Suprapubic skin (tissue), 4 donors: ENCODE results near the gene PRCP. TPM values are rescaled to one million over a fixed set of nuclear protein-coding genes. Genes with fewer than 3 reads are reported as not detected.

Experiments
- DNase-seq, 2 donors: peaks; one replicate each; pipeline ENCODE4 v3.0.0-alpha.2; 2019; ENCODE audit warnings: low spot score in 2 of 2
- H3K27ac ChIP-seq: fragments of 200-600 bp; sonication (generic); one replicate; pipeline ENCODE4 v1.5.1; 2019
- H3K27me3 ChIP-seq: fragments of 200-600 bp; sonication (generic); one replicate; pipeline ENCODE4 v1.5.1; 2019
- H3K36me3 ChIP-seq: fragments of 200-600 bp; sonication (generic); one replicate; pipeline ENCODE4 v1.5.1; 2019
- H3K4me1 ChIP-seq: fragments of 200-600 bp; sonication (generic); one replicate; pipeline ENCODE4 v1.5.1; 2019
- H3K4me3 ChIP-seq: fragments of 200-600 bp; sonication (generic); one replicate; pipeline ENCODE4 v1.5.1; 2019; ENCODE audit warnings: mild to moderate bottlenecking
- H3K9me3 ChIP-seq: fragments of 200-600 bp; sonication (generic); one replicate; pipeline ENCODE4 v1.5.1; 2019
- CTCF ChIP-seq, 2 donors: fragments of 200-600 bp in 1 of 2; fragments of 450-650 bp in 1 of 2; sonication (generic) in 1 of 2; IDR thresholded peaks; one replicate each; pipeline ENCODE4 v1.5.1; 2016 to 2019; ENCODE audit warnings: antibody characterized with exemption in 2 of 2, mild to moderate bottlenecking in 1 of 2, moderate library complexity in 1 of 2
- EP300 ChIP-seq: sonication (generic); formaldehyde crosslinking; IDR thresholded peaks from one replicate; pipeline ENCODE4 v1.6.1; 2017; ENCODE audit warnings: antibody characterized with exemption
- POLR2A ChIP-seq, 2 donors: fragments of 450-650 bp; IDR thresholded peaks; one replicate each; pipeline ENCODE4 v1.6.1; 2017; ENCODE audit warnings: antibody characterized with exemption in 2 of 2, mild to moderate bottlenecking in 2 of 2, moderate library complexity in 2 of 2
- POLR2AphosphoS5 ChIP-seq, 3 donors: sonication (generic); formaldehyde crosslinking; IDR thresholded peaks; one replicate each; pipeline ENCODE4 v1.6.1; 2017; ENCODE audit warnings: antibody characterized with exemption in 3 of 3
- WGBS: methylation state at CpG from one replicate; pipeline ENCODE4 v1.1.5; 2018; 5-methylcytosine and 5-hydroxymethylcytosine counted together
- total RNA-seq, 4 donors: library from RNA; depleted of rRNA; stranded (reverse); fragments of >200 nt; gene quantifications; one replicate each; pipeline ENCODE4 v1.1.0, GENCODE V29; 2016

PRCP gene
- total RNA-seq, 4 donors from 2014 or later = 36.0 to 50.9 (median 50.4) TPM

GRCh38 chr11:82903843-82904586, 3.8 kb upstream of the PRCP start:
- H3K4me1 ChIP-seq = peaks cover 21% of the 10 kb centered on the region
- H3K27ac ChIP-seq = no peak overlapping the region
- WGBS = 55% methylated on average over 3 of the region's 3 CpGs
- H3K27me3 ChIP-seq = no peaks in the 10 kb centered on the region
- H3K4me3 ChIP-seq = no peak overlapping the region
- TF ChIP-seq POLR2AphosphoS5 (IDR thresholded peaks at IDR 0.05) (no peak), EP300 (no peak), CTCF (IDR thresholded peaks at IDR 0.05) (no peak), POLR2A (IDR thresholded peaks at IDR 0.05) (no peak)
- H3K9me3 ChIP-seq = no peaks in the 10 kb centered on the region
- no peak for DNase-seq
- H3K36me3 ChIP-seq = no peaks in the 10 kb centered on the region

GRCh38 chr11:82902880-82903279, 2.6 kb upstream of the PRCP start:
- H3K4me1 ChIP-seq = peaks cover 32% of the 10 kb centered on the region
- H3K36me3 ChIP-seq = no peaks in the 10 kb centered on the region
- H3K27ac ChIP-seq = no peak overlapping the region
- no peaks in the 10 kb centered on the region for H3K9me3 ChIP-seq
- WGBS = 66% methylated on average over 3 of the region's 3 CpGs
- no peaks in the 10 kb centered on the region for H3K27me3 ChIP-seq
- TF ChIP-seq POLR2AphosphoS5 (IDR thresholded peaks at IDR 0.05) = no peak
- no peak for DNase-seq
- no peak overlapping the region for H3K4me3 ChIP-seq

GRCh38 chr11:82901922-82902485, 1.8 kb upstream of the PRCP start:
- Histone ChIP-seq H3K27me3 (no peaks in the 10 kb centered on the region), H3K36me3 (no peaks in the 10 kb centered on the region), H3K9me3 (no peaks in the 10 kb centered on the region), H3K4me1 (peaks cover 39% of the 10 kb centered on the region), H3K27ac (no peak overlapping the region), H3K4me3 (peak overlapping the region; percentile 78)
- under 1% methylated on average over 15 of the region's 15 CpGs for WGBS
- DNase-seq = no peak
- TF ChIP-seq POLR2A (IDR thresholded peaks at IDR 0.05) (no peak), CTCF (IDR thresholded peaks at IDR 0.05) (no peak), EP300 (no peak), POLR2AphosphoS5 (IDR thresholded peaks at IDR 0.05) (no peak)

GRCh38 chr11:82901165-82901921, 1.1 kb upstream of the PRCP start, which contains the start of gene DDIAS:
Gene DDIAS (plus strand): TSS chr11:82901736. CDS start chr11:82914739, 13,003 bp downstream.
- under 1% methylated on average over 49 of the region's 49 CpGs for WGBS
- peak; percentile 98 for DNase-seq
- peak within 1 kb of the TSS; percentile 97 for H3K27ac ChIP-seq
- H3K9me3 ChIP-seq = no peaks in the 10 kb centered on the region
- TF ChIP-seq POLR2AphosphoS5 (IDR thresholded peaks at IDR 0.05) = peak in 2 of 3 donors; percentile 23 to 75
- peak in 1 of 2 donors; percentile 33 for TF ChIP-seq POLR2A (IDR thresholded peaks at IDR 0.05)
- no peak for TF ChIP-seq EP300
- no peaks in the 10 kb centered on the region for H3K27me3 ChIP-seq
- peaks cover 39% of the 10 kb centered on the region for H3K4me1 ChIP-seq
- no peaks in the 10 kb centered on the region for H3K36me3 ChIP-seq
- H3K4me3 ChIP-seq = peak within 1 kb of the TSS; percentile 78

- Histone ChIP-seq H3K4me3 (peak overlapping the region; percentile 78), H3K36me3 (no peaks in the 10 kb centered on the region), H3K9me3 (no peaks in the 10 kb centered on the region), H3K27me3 (no peaks in the 10 kb centered on the region), H3K27ac (peak overlapping the region; percentile 97), H3K4me1 (peaks cover 42% of the 10 kb centered on the region)
- no peak for DNase-seq
- 0% methylated on average over 11 of the region's 11 CpGs for WGBS
- TF ChIP-seq POLR2A (IDR thresholded peaks at IDR 0.05) = no peak
- TF ChIP-seq POLR2AphosphoS5 (IDR thresholded peaks at IDR 0.05) = no peak
- no peak for TF ChIP-seq CTCF (IDR thresholded peaks at IDR 0.05)
- TF ChIP-seq EP300 = no peak
These were observed 313 bp downstream of the PRCP start for GRCh38 chr11:82899957-82900276.
